Measurements from ENCODE around the gene MMP10. TPM values are rescaled to one million over a fixed set of nuclear protein-coding genes. Genes with fewer than 3 reads are reported as not detected.

MMP10 gene
- total and polyA plus RNA-seq, 2 donors, result not detected

- no peaks in the 10 kb centered on the region for H3K4me1 ChIP-seq (ENCODE audit: insufficient read depth)
- H3K4me3 ChIP-seq (ENCODE audit: low read depth, low read length), result no peak overlapping the region
- no peaks in the 10 kb centered on the region for H3K36me3 ChIP-seq (ENCODE audit: insufficient read depth)
- 48% methylated on average over 9 of the region's 9 CpGs for WGBS
- no peak overlapping the region for H3K27ac ChIP-seq (ENCODE audit: low read depth)
- DNase-seq (ENCODE audit: extremely low spot score), result no peak
Measured at GRCh38 chr11:102729849-102730815, 50.3 kb downstream of the MMP10 start.

GRCh38 chr11:102727890-102728289, 52.5 kb downstream of the MMP10 start:
- Histone ChIP-seq H3K27ac (ENCODE audit: low read depth) (no peak overlapping the region), H3K4me3 (ENCODE audit: low read depth, low read length) (no peak overlapping the region), H3K4me1 (ENCODE audit: insufficient read depth) (no peaks in the 10 kb centered on the region), H3K36me3 (ENCODE audit: insufficient read depth) (no peaks in the 10 kb centered on the region)
- DNase-seq (ENCODE audit: extremely low spot score), result no peak
- 87% methylated on average over 2 of the region's 2 CpGs for WGBS

- 63% methylated on average over 2 of the region's 2 CpGs for WGBS
- H3K4me1 ChIP-seq (ENCODE audit: insufficient read depth), result no peaks in the 10 kb centered on the region
- no peak within 1 kb of the TSS for H3K4me3 ChIP-seq (ENCODE audit: low read depth, low read length)
Measured at GRCh38 chr11:102724904-102725500, 55.4 kb downstream of the MMP10 start, which contains the start of gene MMP8. TSS of gene MMP8 (minus strand) at chr11:102724954. CDS start at chr11:102724855, 99 bp downstream.

GRCh38 chr11:102722821-102723220, 57.6 kb downstream of the MMP10 start:
- no peaks in the 10 kb centered on the region for H3K4me1 ChIP-seq (ENCODE audit: insufficient read depth)
- H3K27ac ChIP-seq (ENCODE audit: low read depth), result no peak overlapping the region
- H3K36me3 ChIP-seq (ENCODE audit: insufficient read depth), result no peaks in the 10 kb centered on the region
- DNase-seq (ENCODE audit: extremely low spot score), result no peak
- H3K4me3 ChIP-seq (ENCODE audit: low read depth, low read length), result no peak overlapping the region

More at GRCh38 chr11:102724904-102725500, 55.4 kb downstream of the MMP10 start, which contains the start of gene MMP8:
- DNase-seq (ENCODE audit: extremely low spot score), result no peak
- H3K36me3 ChIP-seq (ENCODE audit: insufficient read depth), result no peaks in the 10 kb centered on the region
- no peak within 1 kb of the TSS for H3K27ac ChIP-seq (ENCODE audit: low read depth)

Other genes starting within 250 kb of the MMP10 start
- 18.9 TPM for gene MMP7, start 249.9 kb downstream of the MMP10 start, total RNA-seq
- 10.2 TPM for gene MMP7, start 249.9 kb downstream of the MMP10 start, polyA plus RNA-seq
- not detected for gene MMP20, start 155.3 kb downstream of the MMP10 start, total RNA-seq
- not detected for gene MMP20, start 155.3 kb downstream of the MMP10 start, polyA plus RNA-seq
- not detected for gene MMP27, start 74.9 kb downstream of the MMP10 start, total RNA-seq
- gene MMP27, start 74.9 kb downstream of the MMP10 start, polyA plus RNA-seq, result 0.22 TPM
- 1.3 TPM for gene MMP8, start 55.7 kb downstream of the MMP10 start, total RNA-seq
- gene MMP8, start 55.7 kb downstream of the MMP10 start, polyA plus RNA-seq, result 0.37 TPM
- gene MMP1, start 17.5 kb upstream of the MMP10 start, total RNA-seq, result 0.53 TPM
- gene MMP1, start 17.5 kb upstream of the MMP10 start, polyA plus RNA-seq, result 0.15 TPM
- gene MMP3, start 63.0 kb upstream of the MMP10 start, total RNA-seq, result 1.4 TPM
- gene MMP3, start 63.0 kb upstream of the MMP10 start, polyA plus RNA-seq, result 6.3 TPM
- 3.8 TPM for gene MMP12, start 94.4 kb upstream of the MMP10 start, total RNA-seq
- gene MMP12, start 94.4 kb upstream of the MMP10 start, polyA plus RNA-seq, result 0.62 TPM
- not detected for gene MMP13, start 175.1 kb upstream of the MMP10 start, total RNA-seq
- gene MMP13, start 175.1 kb upstream of the MMP10 start, polyA plus RNA-seq, result 0.04 TPM